Stimulated activated CD8-positive, alpha-beta memory T cell treated with anti-CD3 and anti-CD28 coated beads, Interleukin-4, amount 100 ng/mL, for 4 hours (primary cell): ENCODE measurements around the gene LARP1.

Source experiments
- DNase-seq, 2 donors: peaks; one replicate each; pipeline ENCODE4 v3.0.0-alpha.2; 2020; ENCODE audit warnings: low read depth in 2 of 2, low spot score in 1 of 2

Gene LARP1

DNA sequence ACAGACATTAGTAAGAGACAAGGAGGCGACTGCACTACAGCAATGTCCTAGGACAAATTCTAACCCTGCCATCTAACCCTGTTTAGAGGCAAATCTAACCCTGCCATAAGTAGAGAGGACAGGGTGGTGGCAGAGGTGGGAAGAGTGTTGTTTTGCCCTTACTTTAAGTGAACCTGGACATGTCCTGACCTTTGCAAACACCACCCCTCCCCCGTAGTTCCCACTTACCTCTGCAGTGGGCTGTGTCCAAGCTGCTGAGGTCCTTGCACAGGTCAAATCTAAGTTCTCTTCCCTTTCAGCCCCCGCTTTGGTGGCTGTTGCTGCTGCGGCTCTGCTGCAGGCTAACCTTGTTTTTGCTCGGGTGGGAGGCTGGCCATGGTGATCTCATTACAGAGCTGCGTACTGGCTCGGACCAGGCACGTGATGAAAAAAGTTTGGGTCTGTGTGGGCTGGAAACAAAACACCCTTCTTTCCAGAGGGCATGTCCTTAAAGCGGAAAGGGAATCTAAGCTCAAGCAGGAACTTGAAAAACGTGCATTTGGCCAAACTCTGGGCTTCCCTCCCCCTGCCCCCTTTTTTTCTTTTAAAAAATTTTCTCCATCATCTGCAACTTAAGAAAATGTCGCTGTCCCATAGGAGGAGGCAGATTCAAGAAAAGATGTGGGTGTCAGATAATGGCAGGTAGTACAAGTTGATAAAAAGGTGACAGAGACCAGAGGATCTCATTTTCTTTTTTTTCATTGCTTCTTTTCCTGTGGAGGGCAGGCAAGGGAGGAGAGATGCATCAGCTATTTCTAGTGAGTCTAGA lies 95.3 kb downstream of the LARP1 start, which contains the start of gene FAXDC2:
Gene FAXDC2 (minus strand): TSS at position 349 of the 808 bp plus-strand sequence. CDS start 12,425 bp downstream, outside the sequence.
- no peak for DNase-seq

DNA sequence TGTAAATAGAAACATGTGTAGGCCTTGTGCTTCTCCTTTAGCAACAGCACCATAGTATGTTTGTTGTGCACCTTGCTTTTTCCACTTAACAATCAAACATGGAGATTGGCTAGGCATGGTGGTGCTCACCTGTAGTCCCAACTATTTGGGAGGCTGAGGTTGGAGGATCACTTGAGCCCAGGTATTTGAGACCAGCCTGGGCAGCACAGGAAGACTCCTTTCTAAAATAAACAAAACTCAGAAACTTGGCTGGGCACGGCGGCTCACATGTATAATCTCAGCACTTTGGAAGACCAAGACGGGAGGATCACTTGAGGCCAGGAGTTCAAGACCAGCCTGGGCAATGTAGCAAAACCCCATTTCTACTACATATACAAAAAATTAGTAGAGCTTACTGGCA lies 96.2 kb downstream of the LARP1 start:
- DNase-seq = no peak

DNA sequence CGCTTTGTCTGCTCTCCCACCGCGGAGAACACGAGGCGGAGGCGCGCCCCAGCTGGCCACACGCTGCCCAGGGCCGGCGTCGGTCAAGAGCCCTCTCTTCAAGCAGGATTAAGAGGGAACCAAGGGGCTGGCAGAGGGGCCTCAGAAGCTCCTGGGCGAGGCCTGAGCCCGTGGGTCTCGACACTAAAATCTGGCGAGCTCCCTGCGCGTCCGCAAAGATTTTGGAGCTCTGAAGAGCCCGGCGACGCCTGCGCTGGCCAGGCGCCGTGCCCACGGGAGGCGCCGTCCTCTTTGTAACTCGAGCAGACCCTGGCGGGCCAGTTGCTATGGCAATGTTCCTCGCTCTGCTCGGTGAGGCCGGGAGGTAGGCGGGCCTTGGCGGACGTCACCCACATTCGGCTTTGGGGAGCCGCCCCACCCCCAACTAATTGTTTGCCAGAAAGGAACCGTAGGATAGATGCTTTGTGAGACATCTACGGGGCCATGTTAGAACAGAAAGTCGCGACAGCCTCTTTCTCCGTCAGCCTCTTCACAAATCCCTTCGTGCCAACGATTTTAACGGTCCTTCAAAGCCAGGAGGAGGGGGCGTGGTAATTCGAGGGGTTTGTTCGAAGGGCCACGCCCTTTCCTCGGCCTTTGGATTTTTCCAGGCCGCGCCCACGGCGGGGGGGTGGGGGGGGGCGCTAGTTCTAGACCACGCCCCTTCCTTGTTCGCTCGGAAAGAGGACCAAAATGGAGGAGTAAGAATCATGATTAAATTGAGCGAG lies 102.5 kb downstream of the LARP1 start:
- peak; percentile 43 to 75 for DNase-seq

DNA sequence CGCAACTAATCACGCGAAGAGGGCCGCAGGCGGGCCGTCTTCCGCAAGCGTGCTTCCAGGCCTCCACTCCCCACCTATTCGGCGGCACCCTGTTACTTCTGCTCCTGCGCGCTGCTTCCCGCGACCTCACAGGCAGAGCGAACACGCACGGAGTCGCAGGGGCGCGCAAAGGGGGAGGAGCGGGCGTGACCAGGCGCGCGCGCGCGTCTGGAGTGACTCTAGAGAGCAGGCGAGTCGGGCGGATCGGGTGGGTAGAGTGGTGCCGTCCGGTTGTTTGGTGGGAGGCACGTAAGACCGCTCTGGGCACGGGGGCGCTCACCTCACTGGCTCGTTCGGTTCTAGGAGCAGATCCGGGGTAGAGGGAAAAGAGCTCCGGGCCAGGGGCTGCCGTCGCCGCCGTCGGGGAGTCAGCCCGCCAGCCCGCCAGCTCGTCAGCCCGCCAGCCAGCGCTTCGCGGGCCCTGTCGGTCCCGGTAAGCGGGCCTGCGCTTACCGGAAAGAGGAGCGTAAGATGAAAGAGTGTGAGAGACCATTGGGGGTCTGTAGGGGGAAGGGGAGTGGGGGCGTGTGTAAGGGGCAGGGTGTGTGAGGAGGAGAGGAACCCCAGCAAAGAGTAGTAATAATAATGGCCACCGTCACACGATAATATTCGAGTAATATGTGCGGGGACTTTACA lies 103.3 kb downstream of the LARP1 start, which contains the start of gene CNOT8:
Gene CNOT8 (plus strand): TSS at position 331 of the 675 bp plus-strand sequence. CDS start 4,652 bp downstream, outside the sequence.
- peak; percentile 93 to 97 for DNase-seq

DNA sequence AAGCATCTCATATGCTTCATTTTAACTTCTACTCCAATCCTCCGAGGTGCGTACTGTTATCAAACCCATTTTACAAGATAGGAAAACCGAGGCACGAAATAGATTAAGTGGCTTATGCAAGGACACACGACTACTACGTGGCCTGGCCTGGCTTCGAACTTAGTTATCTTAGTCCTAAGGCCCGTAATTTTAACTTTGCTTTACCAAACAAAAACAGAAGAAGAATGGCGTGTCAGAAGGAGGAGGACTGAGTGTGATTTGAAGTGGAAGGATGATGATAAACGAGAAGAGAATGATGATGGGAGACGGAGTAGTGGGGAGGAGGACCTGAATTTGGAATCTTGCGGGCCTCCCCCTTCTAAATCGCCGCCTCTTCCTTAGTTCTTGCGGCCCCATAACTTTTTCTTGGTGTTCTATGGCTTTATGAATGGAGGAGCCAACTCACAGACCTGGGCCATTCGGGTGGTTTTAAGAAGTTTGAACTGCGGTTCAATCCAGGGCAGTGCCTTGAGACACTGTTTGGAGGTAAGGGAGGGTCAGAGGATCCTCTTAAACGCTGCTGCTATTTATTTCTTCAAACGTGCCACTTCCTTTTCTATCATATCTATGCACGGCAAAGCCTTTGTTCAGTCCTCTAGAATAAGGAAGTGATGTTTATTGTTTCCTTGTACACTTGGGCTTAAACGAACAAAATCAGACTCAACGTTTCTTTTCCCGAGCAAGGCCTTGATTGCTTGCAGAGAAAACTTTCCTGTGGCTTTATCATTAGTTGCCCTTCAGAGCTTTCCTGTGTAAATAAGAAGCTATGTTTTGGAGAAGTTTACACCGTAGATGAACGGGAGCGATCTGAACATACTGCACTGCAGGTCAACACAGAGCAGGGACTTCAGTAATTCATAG lies 104.0 kb downstream of the LARP1 start:
- no peak for DNase-seq

DNA sequence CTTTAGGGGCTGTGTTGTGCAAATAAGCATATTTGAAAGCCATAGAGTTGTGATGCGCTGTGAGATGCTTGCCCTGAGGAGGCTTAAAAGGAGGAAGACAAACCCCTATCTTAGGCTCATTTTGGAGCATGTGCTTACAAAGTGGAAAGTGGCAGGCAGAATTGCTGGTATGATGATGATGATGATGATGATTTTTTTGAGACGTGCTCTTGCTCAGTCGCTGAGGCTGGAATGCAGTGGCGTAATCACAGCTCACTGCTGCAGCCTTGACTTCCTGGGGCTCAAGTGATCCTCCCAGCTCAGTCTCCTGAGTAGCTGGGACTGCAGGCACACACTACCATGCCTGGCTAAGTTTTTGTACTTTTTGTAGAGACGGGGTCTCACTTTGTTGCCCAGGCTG lies 104.9 kb downstream of the LARP1 start:
- DNase-seq = no peak

DNA sequence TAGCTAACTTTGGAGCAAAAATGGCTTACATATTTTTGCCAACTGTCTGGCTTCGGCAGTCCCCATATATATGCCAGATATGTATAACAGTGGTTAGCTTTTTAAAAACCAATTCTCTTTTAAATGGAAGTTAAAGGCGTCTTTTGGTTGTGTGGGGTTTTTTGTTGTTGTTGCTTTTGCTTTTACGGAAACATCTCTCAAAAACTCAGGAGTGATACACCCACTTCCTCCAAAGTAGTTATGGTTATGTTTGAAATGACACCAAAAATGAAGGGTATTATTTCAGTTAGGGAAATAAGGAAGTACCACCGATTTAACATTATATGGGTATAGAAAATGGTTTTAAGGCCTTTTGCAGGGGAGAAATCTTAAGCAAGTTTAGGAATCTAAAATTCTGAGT lies 105.6 kb downstream of the LARP1 start:
- DNase-seq = no peak

DNA sequence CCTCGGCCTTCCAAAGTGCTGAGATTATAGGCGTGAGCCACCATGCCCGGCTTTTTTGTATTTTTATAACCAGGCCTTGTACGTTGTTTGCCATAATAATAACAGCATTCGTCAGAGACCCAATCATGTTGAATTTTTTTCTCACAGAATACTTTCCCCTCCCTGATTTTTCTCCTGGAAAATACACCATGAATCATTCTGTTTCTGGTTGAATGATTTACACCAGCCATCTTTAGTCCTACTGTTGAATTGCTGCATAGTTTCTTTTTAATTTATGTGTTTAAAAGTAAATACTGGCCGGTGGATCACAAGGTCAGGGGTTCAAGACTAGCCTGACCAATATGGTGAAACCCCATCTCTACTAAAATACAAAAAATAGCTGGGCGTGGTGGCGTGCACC lies 106.8 kb downstream of the LARP1 start:
- DNase-seq = no peak

DNA sequence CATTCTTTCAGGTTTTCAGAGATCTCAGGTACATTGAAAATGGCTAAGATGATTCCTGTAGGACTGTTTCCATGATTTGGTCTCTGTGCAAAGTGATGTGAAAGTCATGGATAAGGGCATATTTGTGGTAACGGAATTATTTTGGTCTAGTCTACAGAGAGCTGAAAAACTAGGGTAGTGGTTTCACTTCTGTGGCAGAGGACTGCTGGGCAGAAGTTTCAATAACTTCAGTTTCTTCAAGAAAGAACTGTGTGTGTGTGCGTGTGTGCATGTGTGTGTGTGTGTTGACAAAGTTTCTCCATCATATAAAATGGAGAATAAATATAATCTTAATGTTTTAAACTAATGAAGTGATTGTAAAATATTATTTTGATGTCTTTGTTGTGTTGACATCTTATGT lies 107.6 kb downstream of the LARP1 start:
- DNase-seq = no peak

DNA sequence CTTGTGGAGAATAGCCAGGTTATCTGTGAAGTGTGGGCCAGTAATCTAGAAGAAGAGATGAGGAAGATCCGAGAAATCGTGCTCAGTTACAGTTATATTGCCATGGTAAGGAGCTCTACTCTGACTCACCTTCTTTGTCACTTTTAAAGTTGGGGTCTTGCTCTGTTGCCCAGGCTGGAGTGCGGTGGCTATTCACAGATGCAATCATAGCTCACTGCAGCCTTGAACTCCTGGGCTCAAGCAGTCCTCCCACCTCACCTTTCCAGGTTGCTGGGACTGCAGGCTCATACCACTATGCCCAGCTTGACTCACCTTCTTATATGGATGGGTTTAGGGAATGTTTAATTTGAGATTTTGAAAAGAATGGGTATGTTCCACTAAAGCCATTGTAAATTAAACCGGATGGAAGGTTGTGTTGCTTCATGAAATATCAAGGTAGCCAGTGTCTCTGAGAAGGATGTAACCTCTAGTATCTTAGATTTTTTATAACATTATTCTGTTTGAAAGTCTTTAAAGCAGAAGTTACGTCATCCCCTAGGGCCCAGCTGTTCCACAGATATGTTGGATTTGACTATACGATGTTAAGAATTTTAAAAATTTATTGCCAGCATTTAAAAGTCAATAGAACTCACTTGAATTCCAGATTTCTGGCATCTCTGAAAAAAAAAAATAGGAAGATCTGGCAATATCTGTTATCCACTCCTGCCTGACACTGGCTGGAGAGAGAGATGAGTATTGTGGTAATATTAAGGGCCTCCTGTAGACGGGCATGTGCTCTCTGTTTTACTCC lies 108.3 kb downstream of the LARP1 start:
- no peak for DNase-seq

DNA sequence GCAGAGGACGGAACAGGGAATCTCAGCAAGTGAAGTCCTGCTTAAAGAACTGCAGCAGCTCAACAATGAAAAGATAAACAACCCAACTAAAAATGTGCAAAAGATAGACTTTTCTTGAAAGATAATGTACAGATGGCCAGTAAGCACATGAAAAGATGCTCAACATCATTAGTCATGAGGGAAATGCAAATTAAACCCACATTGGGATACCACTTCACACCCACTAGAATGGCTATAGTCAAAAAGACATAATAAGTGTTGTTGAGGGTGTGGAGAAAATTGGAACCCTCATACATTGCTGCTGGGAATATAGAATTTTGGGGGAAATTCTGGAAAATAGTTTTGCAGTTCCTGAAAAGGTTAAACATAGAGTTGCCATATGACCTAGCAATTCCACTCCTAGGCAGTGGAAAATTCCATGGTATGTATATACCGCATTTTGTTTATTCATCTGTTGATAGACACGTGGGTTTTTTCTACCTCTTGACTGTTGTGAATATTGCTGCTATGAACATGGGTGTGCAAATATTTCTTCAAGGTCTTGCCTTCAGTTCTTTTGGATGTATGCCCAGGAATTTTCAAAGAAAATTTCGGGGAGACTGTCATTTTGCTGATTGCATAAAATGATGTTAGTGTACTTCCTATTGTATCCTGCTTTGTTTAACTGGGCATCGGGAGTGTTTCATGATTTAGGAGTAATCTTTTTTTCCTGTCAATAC lies 110.4 kb downstream of the LARP1 start:
- DNase-seq = no peak

DNA sequence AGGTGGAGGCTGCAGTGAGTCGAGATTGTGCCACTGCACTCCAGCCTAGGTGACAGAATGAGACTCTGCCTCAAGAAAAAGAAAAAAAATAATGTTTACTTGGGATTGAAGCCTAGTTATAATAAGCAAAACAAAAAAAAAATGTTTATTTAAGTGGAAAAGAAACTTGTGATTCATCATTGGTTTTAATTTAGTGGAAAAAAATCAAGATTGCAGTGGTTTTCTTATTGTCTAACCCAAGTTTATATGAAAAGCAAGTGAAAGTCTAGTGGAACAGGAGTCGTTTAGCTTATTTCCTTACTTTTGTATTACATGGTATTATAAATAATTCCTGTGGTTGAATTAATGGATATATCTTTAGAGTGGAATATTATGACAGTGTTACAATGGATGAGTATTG lies 111.7 kb downstream of the LARP1 start:
- no peak for DNase-seq
